ENCODE measurements around the gene AMZ1. TPM values are rescaled to one million over a fixed set of nuclear protein-coding genes. Genes with fewer than 3 reads are reported as not detected.

The AMZ1 gene
- total RNA-seq, 2 donors from 2014 or later = 0.66 to 1.6 TPM

- WGBS, 2 experiments (ENCODE audit: insufficient coverage in 1 of 2, insufficient read length in 1 of 2) = 91 to 100% methylated on average over 9 to 13 of the region's 13 CpGs
- H3K27me3 Mint-ChIP-seq (ENCODE audit: insufficient read depth) = peaks cover 1% of the 10 kb centered on the region
These were observed 7.7 kb upstream of the AMZ1 start for GRCh38 chr7:2680256-2680655.

DNA sequence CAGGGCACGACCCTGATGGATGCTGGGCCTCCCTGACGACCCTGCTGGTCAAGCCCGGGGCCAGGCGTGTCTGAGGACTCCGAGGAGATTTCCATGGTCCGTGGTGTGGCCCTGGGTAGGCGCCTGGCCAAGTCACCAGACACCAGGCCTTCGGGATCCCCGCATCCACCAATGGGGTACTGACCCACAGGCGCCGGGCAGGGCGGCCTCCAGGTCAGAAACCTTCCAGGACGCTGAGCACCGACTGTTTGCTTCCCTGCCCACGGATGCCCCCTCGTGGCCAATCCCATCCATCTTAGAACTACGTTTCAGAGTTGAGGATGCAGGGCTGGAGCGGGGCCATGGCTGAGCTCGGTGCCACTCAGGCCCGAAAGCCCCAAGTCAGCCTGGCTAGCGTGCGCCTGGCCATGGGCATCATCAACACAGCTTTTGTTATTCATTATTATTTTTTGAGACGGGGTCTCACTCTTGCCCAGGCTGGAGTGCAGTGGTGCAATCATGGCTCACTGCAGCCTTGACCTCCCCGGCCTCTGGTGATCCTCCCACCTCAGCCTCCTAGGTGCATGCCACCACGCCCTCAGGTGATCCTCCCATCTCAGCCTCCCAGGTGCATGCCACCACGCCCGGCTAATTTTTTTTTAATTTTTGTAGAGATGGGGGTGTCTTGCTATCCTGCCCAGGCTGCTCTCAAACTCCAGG is 7.1 kb upstream of the AMZ1 start:
- Histone ChIP-seq H3K9me3 (ENCODE audit: control insufficient read depth, low read length) (no peaks in the 10 kb centered on the region), H3K27me3 (ENCODE audit: control insufficient read depth, insufficient read depth, low read length, poor library complexity, severe bottlenecking) (peaks cover 2% of the 10 kb centered on the region), H3K36me3 (ENCODE audit: control insufficient read depth, insufficient read depth, low read length) (no peaks in the 10 kb centered on the region), H3K4me1 (ENCODE audit: control insufficient read depth, insufficient read depth, low read length) (no peaks in the 10 kb centered on the region), H3K4me3 (ENCODE audit: low read length) (no peak overlapping the region), H3K9ac (ENCODE audit: extremely low read depth, low read length, poor library complexity, severe bottlenecking) (no peak overlapping the region), H3K27ac (ENCODE audit: low read depth, low read length) (no peak overlapping the region)
- Mint-ChIP-seq H3K4me3 (no peak overlapping the region), H3K27me3 (ENCODE audit: insufficient read depth) (peaks cover 4% of the 10 kb centered on the region), H3K4me1 (no peaks in the 10 kb centered on the region), H3K27ac (no peak overlapping the region), H3K36me3 (ENCODE audit: low read depth) (no peaks in the 10 kb centered on the region), H3K9me3 (peaks cover 2% of the 10 kb centered on the region)
- TF ChIP-seq, protein P1, sequence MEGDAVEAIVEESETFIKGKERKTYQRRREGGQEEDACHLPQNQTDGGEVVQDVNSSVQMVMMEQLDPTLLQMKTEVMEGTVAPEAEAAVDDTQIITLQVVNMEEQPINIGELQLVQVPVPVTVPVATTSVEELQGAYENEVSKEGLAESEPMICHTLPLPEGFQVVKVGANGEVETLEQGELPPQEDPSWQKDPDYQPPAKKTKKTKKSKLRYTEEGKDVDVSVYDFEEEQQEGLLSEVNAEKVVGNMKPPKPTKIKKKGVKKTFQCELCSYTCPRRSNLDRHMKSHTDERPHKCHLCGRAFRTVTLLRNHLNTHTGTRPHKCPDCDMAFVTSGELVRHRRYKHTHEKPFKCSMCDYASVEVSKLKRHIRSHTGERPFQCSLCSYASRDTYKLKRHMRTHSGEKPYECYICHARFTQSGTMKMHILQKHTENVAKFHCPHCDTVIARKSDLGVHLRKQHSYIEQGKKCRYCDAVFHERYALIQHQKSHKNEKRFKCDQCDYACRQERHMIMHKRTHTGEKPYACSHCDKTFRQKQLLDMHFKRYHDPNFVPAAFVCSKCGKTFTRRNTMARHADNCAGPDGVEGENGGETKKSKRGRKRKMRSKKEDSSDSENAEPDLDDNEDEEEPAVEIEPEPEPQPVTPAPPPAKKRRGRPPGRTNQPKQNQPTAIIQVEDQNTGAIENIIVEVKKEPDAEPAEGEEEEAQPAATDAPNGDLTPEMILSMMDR (conservative IDR thresholded peaks at IDR 0.05) = peak; percentile 83
- WGBS, 2 experiments (ENCODE audit: insufficient coverage in 1 of 2, insufficient read length in 1 of 2) = 48 to 60% methylated on average over 13 to 27 of the region's 27 CpGs
- peak; percentile 95 for DNase-seq

More at GRCh38 chr7:2680256-2680655, 7.7 kb upstream of the AMZ1 start:
- Mint-ChIP-seq H3K9me3 (peaks cover 2% of the 10 kb centered on the region), H3K27ac (no peak overlapping the region), H3K4me3 (no peak overlapping the region), H3K4me1 (no peaks in the 10 kb centered on the region), H3K36me3 (ENCODE audit: low read depth) (no peaks in the 10 kb centered on the region)
- Histone ChIP-seq H3K9ac (ENCODE audit: extremely low read depth, low read length, poor library complexity, severe bottlenecking) (no peak overlapping the region), H3K4me3 (ENCODE audit: low read length) (no peak overlapping the region), H3K27me3 (ENCODE audit: control insufficient read depth, insufficient read depth, low read length, poor library complexity, severe bottlenecking) (no peaks in the 10 kb centered on the region), H3K27ac (ENCODE audit: low read depth, low read length) (no peak overlapping the region), H3K9me3 (ENCODE audit: control insufficient read depth, low read length) (no peaks in the 10 kb centered on the region), H3K4me1 (ENCODE audit: control insufficient read depth, insufficient read depth, low read length) (no peaks in the 10 kb centered on the region), H3K36me3 (ENCODE audit: control insufficient read depth, insufficient read depth, low read length) (no peaks in the 10 kb centered on the region)
- TF ChIP-seq, protein P1 (conservative IDR thresholded peaks at IDR 0.05) = no peak
- DNase-seq = peak; percentile 51

DNA sequence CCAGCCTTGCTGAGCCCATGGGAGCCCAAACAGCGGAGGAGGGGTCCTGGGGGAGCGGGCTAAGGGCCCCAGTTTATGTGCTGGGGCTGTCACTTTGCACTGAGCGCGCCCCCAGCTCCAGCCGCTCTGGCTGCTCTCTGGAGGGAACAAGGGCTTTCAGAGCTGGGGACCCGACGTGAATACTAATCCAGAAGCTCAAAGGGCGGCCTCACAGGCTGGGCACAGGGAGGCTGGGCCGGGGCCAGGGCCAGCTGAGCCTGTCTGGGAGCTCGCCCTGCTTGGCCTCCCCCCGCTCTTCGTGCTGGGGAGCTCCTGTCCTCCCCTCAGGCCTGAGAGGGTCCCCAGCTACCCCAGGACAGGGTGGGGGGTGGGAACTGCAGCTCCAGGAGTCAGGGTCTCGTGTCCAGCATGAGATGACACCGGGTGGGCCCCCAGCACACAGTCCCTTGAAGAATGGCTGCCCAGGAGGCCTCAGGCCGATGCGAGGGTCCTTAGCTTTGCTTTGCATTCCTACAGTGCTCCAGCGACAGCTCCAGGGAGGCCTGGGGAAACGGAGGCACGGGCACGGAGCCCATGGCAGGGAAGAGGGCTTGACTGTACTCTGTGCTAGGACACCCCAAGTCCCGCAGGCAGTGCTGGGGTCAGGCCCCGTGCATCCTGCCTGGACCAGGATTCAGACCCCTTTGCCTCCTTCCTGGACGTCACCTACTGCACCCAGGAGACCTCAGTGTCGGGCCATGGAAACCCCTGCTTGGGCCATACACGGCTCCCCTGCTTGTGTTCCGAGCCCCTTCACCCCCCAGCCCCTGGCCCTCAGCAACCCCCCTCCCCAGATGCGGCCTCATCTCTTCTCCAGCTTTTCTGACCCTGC is 5.8 kb upstream of the AMZ1 start:
- Histone ChIP-seq H3K4me1 (ENCODE audit: control insufficient read depth, insufficient read depth, low read length) (no peaks in the 10 kb centered on the region), H3K36me3 (ENCODE audit: control insufficient read depth, insufficient read depth, low read length) (no peaks in the 10 kb centered on the region), H3K27ac (ENCODE audit: low read depth, low read length) (no peak overlapping the region), H3K4me3 (ENCODE audit: low read length) (no peak overlapping the region), H3K27me3 (ENCODE audit: control insufficient read depth, insufficient read depth, low read length, poor library complexity, severe bottlenecking) (peaks cover 15% of the 10 kb centered on the region), H3K9me3 (ENCODE audit: control insufficient read depth, low read length) (no peaks in the 10 kb centered on the region), H3K9ac (ENCODE audit: extremely low read depth, low read length, poor library complexity, severe bottlenecking) (no peak overlapping the region)
- peaks cover 10% of the 10 kb centered on the region for H3K27me3 Mint-ChIP-seq (ENCODE audit: insufficient read depth)
- TF ChIP-seq, protein P1 (conservative IDR thresholded peaks at IDR 0.05) = no peak
- 85 to 92% methylated on average over 16 to 27 of the region's 27 CpGs for WGBS, 2 experiments (ENCODE audit: insufficient coverage in 1 of 2, insufficient read length in 1 of 2)
- H3K27ac Mint-ChIP-seq = no peak overlapping the region
- no peak overlapping the region for H3K4me3 Mint-ChIP-seq
- H3K9me3 Mint-ChIP-seq = peaks cover 2% of the 10 kb centered on the region
- DNase-seq = no peak
- H3K4me1 Mint-ChIP-seq = no peaks in the 10 kb centered on the region
- no peaks in the 10 kb centered on the region for H3K36me3 Mint-ChIP-seq (ENCODE audit: low read depth)

Measured in endodermal cell (in vitro differentiated cells).